ENCODE measurements around the gene GDI1.

The GDI1 gene

GRCh38 chrX:154439841-154440240 lies 2.9 kb downstream of the GDI1 start:
- no peak for DNase-seq

GRCh38 chrX:154440623-154441357 lies 3.8 kb downstream of the GDI1 start:
- no peak for DNase-seq

GRCh38 chrX:154441564-154441963 lies 4.6 kb downstream of the GDI1 start:
- DNase-seq, result no peak

GRCh38 chrX:154441984-154442707 lies 5.2 kb downstream of the GDI1 start:
- no peak for DNase-seq

- peak; percentile 16 for DNase-seq
Observed at GRCh38 chrX:154443479-154443910, 6.5 kb downstream of the GDI1 start.

GRCh38 chrX:154443992-154444754 lies 7.2 kb downstream of the GDI1 start, which contains the start of gene FAM50A:
Gene FAM50A, plus strand, starts transcription at chrX:154444141. Its CDS starts 95 bp downstream, at chrX:154444236.
- peak; percentile 70 for DNase-seq

- no peak for DNase-seq
Observed at GRCh38 chrX:154444755-154445246, 7.8 kb downstream of the GDI1 start.

GRCh38 chrX:154445776-154446175 lies 8.8 kb downstream of the GDI1 start:
- DNase-seq, result no peak

- no peak for DNase-seq
Observed at GRCh38 chrX:154446430-154446829, 9.5 kb downstream of the GDI1 start.

GRCh38 chrX:154448484-154448883 lies 11.5 kb downstream of the GDI1 start:
- no peak for DNase-seq

GRCh38 chrX:154449618-154450017 lies 12.7 kb downstream of the GDI1 start:
- DNase-seq, result no peak

- DNase-seq, result no peak
Observed at GRCh38 chrX:154450312-154450711, 13.4 kb downstream of the GDI1 start.

GRCh38 chrX:154452823-154453222 lies 15.9 kb downstream of the GDI1 start:
- no peak for DNase-seq

- peak; percentile 76 for DNase-seq
Observed at GRCh38 chrX:154457491-154458115, 20.6 kb downstream of the GDI1 start.

GRCh38 chrX:154458116-154458953 lies 21.4 kb downstream of the GDI1 start, which contains the start of gene PLXNA3:
Gene PLXNA3, plus strand, starts transcription at chrX:154458281. Its CDS starts 1,903 bp downstream, at chrX:154460184.
- peak; percentile 48 for DNase-seq

- peak; percentile 36 for DNase-seq
Observed at GRCh38 chrX:154458954-154459778, 22.2 kb downstream of the GDI1 start.

GRCh38 chrX:154459832-154460231 lies 22.9 kb downstream of the GDI1 start:
- no peak for DNase-seq

- no peak for DNase-seq
Observed at GRCh38 chrX:154460326-154460725, 23.4 kb downstream of the GDI1 start.

GRCh38 chrX:154462396-154462795 lies 25.4 kb downstream of the GDI1 start:
- no peak for DNase-seq

GRCh38 chrX:154463611-154464220 lies 26.8 kb downstream of the GDI1 start:
- no peak for DNase-seq
